Measurements from ENCODE around the gene PCP4L1. TPM values are rescaled to one million over a fixed set of nuclear protein-coding genes. Genes with fewer than 3 reads are reported as not detected.
A peak's percentile ranks its signal among the peaks of the same experiment; 100 is the strongest.

PCP4L1 gene
- total RNA-seq, 2 experiments from 2014 or later, result not detected

GRCh38 chr1:161225178-161225533, 33.4 kb upstream of the PCP4L1 start:
- H3K4me3 ChIP-seq (ENCODE audit: low read length), result no peak overlapping the region
- no peak for TF ChIP-seq CTCF (IDR thresholded peaks at IDR 0.05)
- ChIA-PET POLR2A (interaction anchor here (0.6 to 3.5 kb wide), 31 partner anchors 9 to 502 kb away, joined by 3 to 95 read pairs (median 8); partner anchors contain the start of genes ARHGAP30, B4GALT3, DEDD and FCER1G), CTCF (interaction anchor here (0.6 to 3.3 kb wide), 25 partner anchors 9 to 179 kb away, joined by 3 to 43 read pairs (median 4); partner anchors contain the start of genes CFAP126, NDUFS2, NR1I3 and PPOX)
- H3K36me3 Mint-ChIP-seq (ENCODE audit: low read depth), result peaks cover 21% of the 10 kb centered on the region
- H3K4me1 Mint-ChIP-seq (ENCODE audit: low read depth), result peaks cover 40% of the 10 kb centered on the region
- no peaks in the 10 kb centered on the region for H3K9me3 Mint-ChIP-seq
- ATAC-seq (ENCODE audit: poor library complexity) (no peak), DNase-seq (no peak)
- peak overlapping the region; percentile 5 to 52 for H3K27ac ChIP-seq (ENCODE audit: low read depth in 1 of 2, low read length in 2 of 2)
- peak overlapping the region; percentile 98 for H3K4me3 Mint-ChIP-seq
- H3K9me3 ChIP-seq (ENCODE audit: control insufficient read depth in 1 of 2, insufficient read depth in 1 of 2, low read length in 2 of 2), result no peaks in the 10 kb centered on the region
- peaks cover 22% of the 10 kb centered on the region for H3K36me3 ChIP-seq (ENCODE audit: insufficient read depth, low read length)
- H3K4me1 ChIP-seq (ENCODE audit: insufficient read depth, low read length), result peaks cover 34% of the 10 kb centered on the region
- no peaks in the 10 kb centered on the region for H3K27me3 Mint-ChIP-seq
- peak overlapping the region; percentile 83 for H3K27ac Mint-ChIP-seq
- intact Hi-C loops (cut with DNase I, micrococcal nuclease), result loop anchor here (1.0 to 10.0 kb wide), 3 partner anchors 15 to 520 kb away; partner anchors contain the start of gene DUSP12 (in 2 of the 2)
- H3K27me3 ChIP-seq (ENCODE audit: control insufficient read depth in 1 of 2, insufficient read depth in 2 of 2, low read length in 2 of 2), result no peaks in the 10 kb centered on the region

- no peaks in the 10 kb centered on the region for H3K9me3 ChIP-seq (ENCODE audit: control insufficient read depth in 1 of 2, insufficient read depth in 1 of 2, low read length in 2 of 2)
- H3K4me3 ChIP-seq (ENCODE audit: low read length), result peak within 1 kb of the TSS; percentile 84
- ATAC-seq (ENCODE audit: poor library complexity), result peak; percentile 95
- Mint-ChIP-seq H3K36me3 (ENCODE audit: low read depth) (peaks cover 27% of the 10 kb centered on the region), H3K4me1 (ENCODE audit: low read depth) (peaks cover 39% of the 10 kb centered on the region), H3K9me3 (no peaks in the 10 kb centered on the region), H3K27ac (peak within 1 kb of the TSS; percentile 83), H3K4me3 (peak within 1 kb of the TSS; percentile 98), H3K27me3 (no peaks in the 10 kb centered on the region)
- intact Hi-C loops (cut with DNase I, micrococcal nuclease), result loop anchor here (1.0 to 10.0 kb wide), 5 partner anchors 15 to 519 kb away; partner anchors contain the start of genes DUSP12 (in 2 of the 2) and NDUFS2 (in 1 of the 2)
- H3K27ac ChIP-seq (ENCODE audit: low read depth in 1 of 2, low read length in 2 of 2), result peak within 1 kb of the TSS; percentile 5 to 52
- TF ChIP-seq CTCF (IDR thresholded peaks at IDR 0.05), result peak; percentile 59
- peaks cover 34% of the 10 kb centered on the region for H3K4me1 ChIP-seq (ENCODE audit: insufficient read depth, low read length)
- CTCF ChIA-PET, result interaction anchor here (0.6 to 3.3 kb wide), 29 partner anchors 10 to 180 kb away, joined by 3 to 43 read pairs (median 4); partner anchors contain the start of genes B4GALT3, CFAP126, NDUFS2 and NR1I3
- POLR2A ChIA-PET, result interaction anchor here (0.6 to 3.5 kb wide), 34 partner anchors 10 to 501 kb away, joined by 3 to 95 read pairs (median 6); partner anchors contain the start of genes ARHGAP30, B4GALT3, DEDD and FCER1G
- peaks cover 23% of the 10 kb centered on the region for H3K36me3 ChIP-seq (ENCODE audit: insufficient read depth, low read length)
- peak; percentile 74 to 98 (median 82) for DNase-seq
- H3K27me3 ChIP-seq (ENCODE audit: control insufficient read depth in 1 of 2, insufficient read depth in 2 of 2, low read length in 2 of 2), result no peaks in the 10 kb centered on the region
Measured at GRCh38 chr1:161225534-161226319, 32.8 kb upstream of the PCP4L1 start, which contains the start of gene TOMM40L. Gene TOMM40L (plus strand): TSS chr1:161226060. CDS start chr1:161226490, 430 bp downstream.

- no peak for TF ChIP-seq CTCF (IDR thresholded peaks at IDR 0.05)
- H3K4me1 ChIP-seq (ENCODE audit: insufficient read depth, low read length), result peaks cover 34% of the 10 kb centered on the region
- H3K27ac ChIP-seq (ENCODE audit: low read depth in 1 of 2, low read length in 2 of 2), result no peak overlapping the region
- no peaks in the 10 kb centered on the region for H3K9me3 ChIP-seq (ENCODE audit: control insufficient read depth in 1 of 2, insufficient read depth in 1 of 2, low read length in 2 of 2)
- H3K36me3 ChIP-seq (ENCODE audit: insufficient read depth, low read length), result peaks cover 23% of the 10 kb centered on the region
- peak overlapping the region; percentile 83 for H3K27ac Mint-ChIP-seq
- H3K4me1 Mint-ChIP-seq (ENCODE audit: low read depth), result peaks cover 39% of the 10 kb centered on the region
- H3K36me3 Mint-ChIP-seq (ENCODE audit: low read depth), result peaks cover 29% of the 10 kb centered on the region
- intact Hi-C loops (cut with DNase I, micrococcal nuclease), result loop anchor here (2.0 to 10.0 kb wide), 3 partner anchors 24 to 518 kb away; partner anchors contain the start of genes DUSP12 (in 2 of the 2) and NDUFS2 (in 1 of the 2)
- peak overlapping the region; percentile 84 for H3K4me3 ChIP-seq (ENCODE audit: low read length)
- no peaks in the 10 kb centered on the region for H3K27me3 Mint-ChIP-seq
- peak overlapping the region; percentile 98 for H3K4me3 Mint-ChIP-seq
- H3K9me3 Mint-ChIP-seq, result no peaks in the 10 kb centered on the region
- DNase-seq (peak in 2 of 14 experiments; percentile 34 to 36), ATAC-seq (ENCODE audit: poor library complexity) (no peak)
- no peaks in the 10 kb centered on the region for H3K27me3 ChIP-seq (ENCODE audit: control insufficient read depth in 1 of 2, insufficient read depth in 2 of 2, low read length in 2 of 2)
- POLR2A ChIA-PET, result interaction anchor here (0.6 to 3.5 kb wide), 30 partner anchors 10 to 500 kb away, joined by 3 to 95 read pairs (median 8); partner anchors contain the start of genes ARHGAP30, B4GALT3, DEDD and FCER1G
- CTCF ChIA-PET, result interaction anchor here (0.6 to 3.3 kb wide), 25 partner anchors 7 to 180 kb away, joined by 3 to 43 read pairs (median 5); partner anchors contain the start of genes B4GALT3, NDUFS2, PPOX and SDHC
Measured at GRCh38 chr1:161226320-161226711, 32.2 kb upstream of the PCP4L1 start.
